ENCODE results near the gene ZFAND3.

GRCh38 chr6:38175786-38176185, 356.3 kb downstream of the ZFAND3 start:
- TF ChIP-seq EP300 (IDR thresholded peaks at IDR 0.05) (no peak), CTCF (IDR thresholded peaks at IDR 0.05) (no peak), POLR2AphosphoS5 (IDR thresholded peaks at IDR 0.05) (no peak)
